IPS-20b (cell line): Measurements from ENCODE around the gene SNX32.
A peak's percentile ranks its signal among the peaks of the same experiment; 100 is the strongest.
"Not testable (repeated sequence)": the region's sequence is repeated elsewhere in the genome, so short reads cannot be mapped to it uniquely, and the experiment has no call there.

ENCODE experiments used
- H3K27ac ChIP-seq: one replicate; pipeline ENCODE4 v1.5.1; 2013; ENCODE audit warnings: low read length
- H3K27me3 ChIP-seq: 2 replicates; pipeline ENCODE4 v1.6.1; 2013; ENCODE audit warnings: mild to moderate bottlenecking, low read length, inconsistent platforms; ENCODE audit not compliant: insufficient read depth
- H3K36me3 ChIP-seq: 2 replicates; pipeline ENCODE4 v1.6.1; 2013; ENCODE audit warnings: low read depth, mild to moderate bottlenecking, inconsistent platforms, low read length, moderate library complexity; ENCODE audit not compliant: insufficient read depth
- H3K4me1 ChIP-seq: 2 replicates; pipeline ENCODE4 v1.6.1; 2013; ENCODE audit warnings: mild to moderate bottlenecking, control low read depth, inconsistent platforms, low read length, moderate library complexity; ENCODE audit not compliant: insufficient read depth
- H3K4me3 ChIP-seq: 2 replicates; pipeline ENCODE4 v1.5.1; 2013; ENCODE audit warnings: mild to moderate bottlenecking, low read length, inconsistent platforms
- H3K9ac ChIP-seq: 2 replicates; pipeline ENCODE4 v1.6.1; 2013; ENCODE audit warnings: low read depth, mild to moderate bottlenecking, inconsistent platforms, low read length, moderate library complexity
- H3K9me3 ChIP-seq: 2 replicates; pipeline ENCODE4 v1.6.1; 2013; ENCODE audit warnings: mild to moderate bottlenecking, low read depth, low read length, inconsistent platforms; ENCODE audit not compliant: insufficient read depth

The SNX32 gene

DNA sequence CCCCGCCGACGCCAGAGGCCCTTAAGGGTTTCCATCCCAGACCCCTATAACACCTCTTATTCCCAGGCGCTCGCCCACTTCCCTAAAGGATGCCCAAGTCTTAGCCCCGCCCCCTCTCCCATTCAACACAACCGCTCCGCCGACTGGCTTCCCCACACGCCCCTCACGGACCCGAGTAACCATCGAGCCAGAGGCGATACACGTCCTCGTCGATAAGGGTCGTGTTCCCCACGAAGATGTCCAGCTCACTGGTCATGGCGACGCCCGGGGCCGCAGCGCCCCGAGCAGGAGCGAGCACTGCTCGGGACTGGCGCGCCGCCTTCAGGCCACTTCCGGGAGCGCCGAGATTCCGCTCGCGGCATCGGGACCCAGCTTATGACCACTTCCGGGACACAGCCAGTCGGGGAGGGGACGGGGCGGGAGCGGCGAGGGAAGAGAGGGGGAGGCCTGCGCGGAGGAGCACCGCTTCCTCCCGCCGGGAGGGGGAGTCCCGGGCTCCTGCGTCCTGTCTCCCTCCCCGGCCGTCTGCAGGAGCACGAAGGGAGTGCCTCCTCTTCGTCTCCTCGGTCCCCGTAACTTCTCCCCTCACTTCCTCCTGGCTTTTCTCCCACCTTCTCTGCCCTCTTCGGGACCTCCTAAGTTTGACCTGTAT lies 54.5 kb downstream of the SNX32 start, which contains the start of gene FIBP:
Gene FIBP (minus strand): TSS at position 309 of the 652 bp plus-strand sequence. CDS start 53 bp downstream, at position 256.
- Histone ChIP-seq H3K9ac (peak within 1 kb of the TSS; percentile 82; the same call in 1 of the 2 replicates), H3K4me1 (peaks cover 12% of the 10 kb centered on the region; the same call in 1 of the 2 replicates), H3K27me3 (peaks cover 27% of the 10 kb centered on the region), H3K36me3 (peaks cover 36% of the 10 kb centered on the region), H3K9me3 (no peaks in the 10 kb centered on the region), H3K27ac (peak within 1 kb of the TSS; percentile 79), H3K4me3 (peak within 1 kb of the TSS; percentile 79)

DNA sequence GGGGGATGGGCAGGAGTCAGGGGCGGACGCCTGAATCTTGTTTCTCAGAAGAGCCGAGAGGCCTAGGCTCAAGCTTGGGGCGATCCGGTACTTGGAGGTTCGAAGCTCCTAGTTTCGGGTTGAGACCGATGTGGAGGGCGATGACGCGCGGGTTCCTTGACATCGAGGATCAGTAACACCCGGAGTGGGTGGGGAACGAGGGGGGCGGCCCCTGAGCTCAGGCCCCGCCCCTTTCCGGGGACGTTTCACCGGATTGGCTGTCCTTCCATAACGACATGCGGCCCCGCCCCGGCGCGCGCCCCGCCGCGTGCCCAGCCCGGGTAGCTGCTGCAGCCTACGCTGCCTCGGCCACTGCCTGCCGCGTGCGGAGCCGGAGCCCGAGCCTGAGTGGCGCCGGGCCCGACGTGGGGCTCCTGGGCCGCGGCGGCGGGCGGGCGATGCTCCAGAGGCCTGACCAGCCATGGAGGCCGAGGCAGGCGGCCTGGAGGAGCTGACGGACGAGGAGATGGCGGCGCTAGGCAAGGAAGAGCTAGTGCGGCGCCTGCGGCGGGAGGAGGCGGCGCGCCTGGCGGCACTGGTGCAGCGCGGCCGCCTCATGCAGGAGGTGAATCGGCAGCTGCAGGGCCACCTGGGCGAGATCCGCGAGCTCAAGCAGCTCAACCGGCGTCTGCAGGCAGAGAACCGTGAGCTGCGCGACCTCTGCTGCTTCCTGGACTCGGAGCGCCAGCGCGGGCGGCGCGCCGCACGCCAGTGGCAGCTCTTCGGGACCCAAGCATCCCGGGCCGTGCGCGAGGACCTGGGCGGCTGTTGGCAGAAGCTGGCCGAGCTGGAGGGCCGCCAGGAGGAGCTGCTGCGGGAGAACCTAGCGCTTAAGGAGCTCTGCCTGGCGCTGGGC lies 56.8 kb downstream of the SNX32 start, which contains the start of gene CCDC85B:
Gene CCDC85B (plus strand): TSS at position 350 of the 895 bp plus-strand sequence. CDS start 111 bp downstream, at position 461.
- Histone ChIP-seq H3K27ac (no peak within 1 kb of the TSS), H3K9me3 (no peaks in the 10 kb centered on the region), H3K4me3 (peak within 1 kb of the TSS; percentile 84), H3K36me3 (peaks cover 15% of the 10 kb centered on the region), H3K9ac (peak within 1 kb of the TSS; percentile 74), H3K27me3 (peaks cover 27% of the 10 kb centered on the region), H3K4me1 (peaks cover 12% of the 10 kb centered on the region; the same call in 1 of the 2 replicates)

DNA sequence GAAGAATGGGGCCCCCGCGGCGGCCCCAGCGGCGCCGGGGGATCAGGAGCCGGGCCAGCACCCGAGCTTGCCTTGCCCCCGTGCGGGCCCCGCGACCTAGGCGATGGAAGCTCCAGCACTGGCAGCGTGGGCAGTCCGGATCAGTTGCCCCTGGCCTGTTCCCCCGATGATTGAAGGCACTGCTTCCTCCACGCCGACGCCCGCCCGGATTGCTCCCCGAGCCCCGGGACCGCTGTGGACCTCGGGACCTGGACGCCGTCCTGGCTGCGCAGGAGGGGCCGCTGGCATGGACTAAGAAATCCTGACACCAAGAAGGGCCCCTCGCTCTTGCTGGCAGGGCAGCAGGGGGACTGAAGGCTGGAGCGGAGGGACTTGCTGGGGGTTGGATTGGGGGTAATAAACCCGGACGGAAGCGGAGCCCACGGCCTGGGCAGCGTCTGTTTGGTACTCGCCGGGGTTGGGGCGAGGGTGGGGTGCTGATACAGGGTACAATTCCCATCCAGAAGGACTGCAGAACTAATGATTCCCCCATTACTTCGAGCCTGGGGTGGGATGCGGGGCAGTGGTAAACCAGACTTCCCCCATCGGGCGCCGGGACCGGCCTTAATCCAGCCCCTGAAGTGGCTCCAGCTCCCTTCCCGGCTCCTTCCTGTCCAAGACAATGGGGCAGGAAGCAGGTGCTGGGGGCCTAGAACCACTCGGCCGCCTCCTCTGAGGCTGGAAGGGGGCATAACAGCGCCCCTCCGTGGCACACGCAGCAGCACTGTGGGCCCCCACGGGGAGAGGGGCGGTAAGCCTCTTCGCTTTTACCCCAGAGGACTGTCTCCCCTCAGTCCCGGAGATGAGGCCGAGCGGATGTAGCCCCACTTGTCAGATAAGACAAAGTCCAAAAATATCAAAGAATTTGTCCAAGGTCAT lies 57.7 kb downstream of the SNX32 start:
- Histone ChIP-seq H3K36me3 (peaks cover 6% of the 10 kb centered on the region), H3K4me1 (peaks cover 12% of the 10 kb centered on the region; the same call in 1 of the 2 replicates), H3K27ac (no peak overlapping the region)

GRCh38 chr11:65892137-65892540 lies 58.4 kb downstream of the SNX32 start:
- not testable (repeated sequence) for H3K9me3 ChIP-seq, H3K27ac ChIP-seq, H3K36me3 ChIP-seq
- Histone ChIP-seq H3K9ac (peak overlapping the region; percentile 74; the same call in 1 of the 2 replicates), H3K4me3 (peak overlapping the region; percentile 84), H3K4me1 (peaks cover 12% of the 10 kb centered on the region; the same call in 1 of the 2 replicates), H3K27me3 (peaks cover 32% of the 10 kb centered on the region)

More for the DNA sequence above, 57.7 kb downstream of the SNX32 start:
- Histone ChIP-seq H3K9ac (peak overlapping the region; percentile 74), H3K4me3 (peak overlapping the region; percentile 84), H3K27me3 (peaks cover 27% of the 10 kb centered on the region), H3K9me3 (no peaks in the 10 kb centered on the region)

GRCh38 chr11:65892661-65893317 lies 59.0 kb downstream of the SNX32 start:
- no peak overlapping the region for H3K9ac ChIP-seq

GRCh38 chr11:65894034-65894591 lies 60.4 kb downstream of the SNX32 start:
- H3K9ac ChIP-seq, result no peak overlapping the region
- peaks cover 12% of the 10 kb centered on the region; the same call in 1 of the 2 replicates for H3K4me1 ChIP-seq
- no peaks in the 10 kb centered on the region for H3K9me3 ChIP-seq
- no peak overlapping the region for H3K27ac ChIP-seq
- peaks cover 46% of the 10 kb centered on the region for H3K27me3 ChIP-seq
- H3K36me3 ChIP-seq, result no peaks in the 10 kb centered on the region
- H3K4me3 ChIP-seq, result no peak overlapping the region

More at GRCh38 chr11:65892661-65893317, 59.0 kb downstream of the SNX32 start:
- Histone ChIP-seq H3K27me3 (peaks cover 37% of the 10 kb centered on the region), H3K4me3 (peak overlapping the region; percentile 84; the same call in 1 of the 2 replicates), H3K27ac (no peak overlapping the region), H3K36me3 (no peaks in the 10 kb centered on the region), H3K9me3 (no peaks in the 10 kb centered on the region), H3K4me1 (peaks cover 12% of the 10 kb centered on the region; the same call in 1 of the 2 replicates)

DNA sequence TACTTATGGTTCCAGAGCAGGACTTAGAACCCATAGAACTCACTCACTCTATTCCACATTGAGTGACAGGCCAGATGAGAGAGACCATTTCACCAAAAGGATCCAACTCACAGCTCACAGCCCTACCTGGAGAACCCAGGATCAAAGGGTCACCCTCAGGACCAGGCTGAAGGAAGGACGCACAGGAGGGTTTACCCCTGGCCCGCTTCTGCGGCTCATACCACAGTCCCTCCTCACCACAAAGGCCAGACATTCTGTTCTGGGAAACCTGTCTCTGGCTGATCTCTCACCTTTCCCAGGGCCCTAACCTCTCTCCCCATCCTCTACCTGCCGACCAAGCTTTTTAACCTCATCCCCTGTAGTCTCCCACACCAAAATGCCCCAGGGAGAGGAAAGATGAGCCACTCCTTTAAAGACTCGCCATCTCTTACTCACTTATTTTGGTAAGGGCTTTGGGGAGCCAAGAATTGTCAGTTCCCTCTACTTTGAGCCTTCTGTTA lies 61.8 kb downstream of the SNX32 start:
- H3K9me3 ChIP-seq, result no peaks in the 10 kb centered on the region
- H3K27me3 ChIP-seq, result peaks cover 47% of the 10 kb centered on the region
- H3K27ac ChIP-seq, result no peak overlapping the region
- H3K36me3 ChIP-seq, result no peaks in the 10 kb centered on the region
- H3K4me3 ChIP-seq, result no peak overlapping the region
- no peak overlapping the region for H3K9ac ChIP-seq
- H3K4me1 ChIP-seq, result peaks cover 4% of the 10 kb centered on the region; the same call in 1 of the 2 replicates

GRCh38 chr11:65896034-65896999 lies 62.6 kb downstream of the SNX32 start:
- no peaks in the 10 kb centered on the region for H3K36me3 ChIP-seq

DNA sequence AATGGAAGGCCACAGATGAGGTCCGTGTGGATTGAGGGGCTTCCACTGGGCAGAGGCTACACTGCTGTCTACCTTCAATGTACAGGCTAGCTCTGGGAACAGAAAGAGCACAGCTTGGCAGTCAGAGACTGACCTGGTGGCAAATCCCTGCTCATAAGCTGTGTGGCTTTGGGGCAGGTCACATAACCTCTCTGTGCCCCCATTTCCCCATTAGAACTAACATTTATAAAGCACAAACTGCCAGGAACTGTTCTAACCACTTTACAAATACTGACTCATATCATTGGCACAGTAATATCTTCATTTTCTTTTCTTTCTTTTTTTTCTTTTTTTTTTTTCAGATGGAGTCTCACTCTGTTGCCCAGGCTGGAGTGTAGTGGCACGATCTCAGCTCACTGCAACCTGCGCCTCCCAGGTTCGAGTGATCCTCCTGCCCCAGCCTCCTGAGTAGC lies 63.3 kb downstream of the SNX32 start:
- H3K27me3 ChIP-seq, result peaks cover 53% of the 10 kb centered on the region
- H3K4me1 ChIP-seq, result peaks cover 1% of the 10 kb centered on the region; the same call in 1 of the 2 replicates
- no peak overlapping the region for H3K4me3 ChIP-seq
- no peak overlapping the region for H3K9ac ChIP-seq
- no peaks in the 10 kb centered on the region for H3K9me3 ChIP-seq
- H3K27ac ChIP-seq, result no peak overlapping the region
- H3K36me3 ChIP-seq, result no peaks in the 10 kb centered on the region

More at GRCh38 chr11:65896034-65896999, 62.6 kb downstream of the SNX32 start:
- Histone ChIP-seq H3K4me1 (peaks cover 4% of the 10 kb centered on the region; the same call in 1 of the 2 replicates), H3K27ac (no peak overlapping the region), H3K9me3 (no peaks in the 10 kb centered on the region), H3K4me3 (no peak overlapping the region), H3K9ac (no peak overlapping the region), H3K27me3 (peaks cover 53% of the 10 kb centered on the region)
